NCI-H2081 (cell line): ENCODE measurements around the gene SIK3.
A peak's percentile ranks its signal among the peaks of the same experiment; 100 is the strongest.
"Not testable (repeated sequence)": the region's sequence is repeated elsewhere in the genome, so short reads cannot be mapped to it uniquely, and the experiment has no call there.

Source experiments
- DNase-seq, 2 experiments: peaks; one replicate each; lab custom pipeline; 2025; lab: John Stamatoyannopoulos, UW

SIK3 gene

GRCh38 chr11:116840224-116840745, 257.9 kb downstream of the SIK3 start:
- no peak for DNase-seq

GRCh38 chr11:116838321-116839084, 259.7 kb downstream of the SIK3 start:
- no peak for DNase-seq

- no peak for DNase-seq
These were observed 260.8 kb downstream of the SIK3 start, which contains the start of gene APOA1 for GRCh38 chr11:116837231-116838091. Gene APOA1, minus strand, starts transcription at chr11:116837622. Its CDS starts 235 bp downstream, at chr11:116837387.

- no peak for DNase-seq
These were observed 261.6 kb downstream of the SIK3 start for GRCh38 chr11:116836632-116836991.

DNA sequence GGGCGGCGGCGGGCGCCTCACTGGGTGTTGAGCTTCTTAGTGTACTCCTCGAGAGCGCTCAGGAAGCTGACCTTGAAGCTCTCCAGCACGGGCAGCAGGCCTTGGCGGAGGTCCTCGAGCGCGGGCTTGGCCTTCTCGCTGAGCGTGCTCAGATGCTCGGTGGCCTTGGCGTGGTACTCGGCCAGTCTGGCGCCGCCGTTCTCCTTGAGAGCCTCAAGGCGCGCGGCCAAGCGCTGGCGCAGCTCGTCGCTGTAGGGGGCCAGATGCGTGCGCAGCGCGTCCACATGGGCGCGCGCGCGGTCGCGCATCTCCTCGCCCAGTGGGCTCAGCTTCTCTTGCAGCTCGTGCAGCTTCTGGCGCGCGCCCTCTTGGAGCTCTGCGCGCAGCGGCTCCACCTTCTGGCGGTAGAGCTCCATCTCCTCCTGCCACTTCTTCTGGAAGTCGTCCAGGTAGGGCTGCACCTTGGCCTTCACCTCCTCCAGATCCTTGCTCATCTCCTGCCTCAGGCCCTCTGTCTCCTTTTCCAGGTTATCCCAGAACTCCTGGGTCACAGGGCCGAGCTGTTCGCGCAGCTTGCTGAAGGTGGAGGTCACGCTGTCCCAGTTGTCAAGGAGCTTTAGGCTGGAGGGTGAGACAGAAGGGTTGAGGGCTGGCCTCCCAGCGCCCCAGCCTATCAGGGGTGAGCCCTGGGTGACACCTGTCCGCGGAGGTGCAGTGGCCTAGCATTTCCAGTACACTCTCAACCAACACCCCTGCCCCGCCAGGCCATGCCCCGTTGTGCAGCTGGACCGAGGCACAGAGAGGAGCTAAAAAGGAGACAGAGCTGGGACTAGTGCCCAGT, 262.2 kb downstream of the SIK3 start:
- peak; percentile 91 to 94 for DNase-seq

- DNase-seq, result no peak
These were observed 263.0 kb downstream of the SIK3 start for GRCh38 chr11:116835042-116835772.

GRCh38 chr11:116834535-116835041, 263.6 kb downstream of the SIK3 start:
- DNase-seq, result not testable (repeated sequence)

DNA sequence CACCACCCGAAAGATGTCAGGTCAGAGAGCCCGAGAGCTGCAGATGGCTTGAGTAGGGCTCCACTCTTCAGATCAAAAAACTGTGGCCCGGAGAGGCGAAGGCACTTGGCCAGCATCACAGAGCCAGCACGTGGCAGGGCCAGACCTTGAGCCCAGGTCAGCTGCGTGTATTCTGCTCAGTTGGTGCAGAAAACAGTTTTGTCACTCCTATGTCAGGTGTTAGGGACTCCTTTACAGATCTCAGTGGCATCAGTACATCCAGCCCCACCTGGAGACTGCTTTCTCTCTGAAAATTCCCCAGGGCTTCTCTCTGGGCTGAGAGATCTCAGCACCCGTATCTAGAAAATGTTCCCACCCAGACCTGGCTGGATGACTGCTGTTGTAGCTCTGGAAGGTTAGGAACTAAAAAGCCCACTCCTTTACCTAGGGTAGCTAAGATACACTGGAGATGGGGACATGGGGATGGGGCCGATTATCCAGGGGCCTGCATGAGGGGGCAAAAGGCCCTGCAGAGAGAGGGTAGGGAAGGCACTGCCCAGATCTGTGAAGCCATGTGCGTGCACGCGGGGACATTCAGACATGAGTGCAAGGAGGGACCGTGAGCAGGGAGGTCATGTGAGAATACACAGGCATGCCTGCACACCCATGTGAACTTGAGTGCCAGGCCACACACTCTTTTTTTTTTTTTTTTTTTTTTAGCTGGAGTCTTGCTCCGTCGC, 264.3 kb downstream of the SIK3 start:
- DNase-seq, result no peak

- DNase-seq, result no peak
These were observed 264.8 kb downstream of the SIK3 start for GRCh38 chr11:116833491-116833815.

DNA sequence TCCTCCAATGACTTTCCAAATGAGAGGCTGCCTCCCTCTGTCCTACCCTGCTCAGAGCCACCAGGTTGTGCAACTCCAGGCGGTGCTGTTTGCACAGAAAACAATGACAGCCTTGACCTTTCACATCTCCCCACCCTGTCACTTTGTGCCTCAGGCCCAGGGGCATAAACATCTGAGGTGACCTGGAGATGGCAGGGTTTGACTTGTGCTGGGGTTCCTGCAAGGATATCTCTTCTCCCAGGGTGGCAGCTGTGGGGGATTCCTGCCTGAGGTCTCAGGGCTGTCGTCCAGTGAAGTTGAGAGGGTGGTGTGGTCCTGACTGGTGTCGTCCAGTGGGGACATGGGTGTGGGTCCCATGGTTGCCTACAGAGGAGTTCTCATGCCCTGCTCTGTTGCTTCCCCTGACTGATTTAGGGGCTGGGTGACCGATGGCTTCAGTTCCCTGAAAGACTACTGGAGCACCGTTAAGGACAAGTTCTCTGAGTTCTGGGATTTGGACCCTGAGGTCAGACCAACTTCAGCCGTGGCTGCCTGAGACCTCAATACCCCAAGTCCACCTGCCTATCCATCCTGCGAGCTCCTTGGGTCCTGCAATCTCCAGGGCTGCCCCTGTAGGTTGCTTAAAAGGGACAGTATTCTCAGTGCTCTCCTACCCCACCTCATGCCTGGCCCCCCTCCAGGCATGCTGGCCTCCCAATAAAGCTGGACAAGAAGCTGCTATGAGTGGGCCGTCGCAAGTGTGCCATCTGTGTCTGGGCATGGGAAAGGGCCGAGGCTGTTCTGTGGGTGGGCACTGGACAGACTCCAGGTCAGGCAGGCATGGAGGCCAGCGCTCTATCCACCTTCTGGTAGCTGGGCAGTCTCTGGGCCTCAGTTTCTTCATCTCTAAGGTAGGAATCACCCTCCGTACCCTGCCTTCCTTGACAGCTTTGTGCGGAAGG, 265.6 kb downstream of the SIK3 start:
- no peak for DNase-seq

- no peak for DNase-seq
These were observed 266.4 kb downstream of the SIK3 start for GRCh38 chr11:116831790-116832349.

DNA sequence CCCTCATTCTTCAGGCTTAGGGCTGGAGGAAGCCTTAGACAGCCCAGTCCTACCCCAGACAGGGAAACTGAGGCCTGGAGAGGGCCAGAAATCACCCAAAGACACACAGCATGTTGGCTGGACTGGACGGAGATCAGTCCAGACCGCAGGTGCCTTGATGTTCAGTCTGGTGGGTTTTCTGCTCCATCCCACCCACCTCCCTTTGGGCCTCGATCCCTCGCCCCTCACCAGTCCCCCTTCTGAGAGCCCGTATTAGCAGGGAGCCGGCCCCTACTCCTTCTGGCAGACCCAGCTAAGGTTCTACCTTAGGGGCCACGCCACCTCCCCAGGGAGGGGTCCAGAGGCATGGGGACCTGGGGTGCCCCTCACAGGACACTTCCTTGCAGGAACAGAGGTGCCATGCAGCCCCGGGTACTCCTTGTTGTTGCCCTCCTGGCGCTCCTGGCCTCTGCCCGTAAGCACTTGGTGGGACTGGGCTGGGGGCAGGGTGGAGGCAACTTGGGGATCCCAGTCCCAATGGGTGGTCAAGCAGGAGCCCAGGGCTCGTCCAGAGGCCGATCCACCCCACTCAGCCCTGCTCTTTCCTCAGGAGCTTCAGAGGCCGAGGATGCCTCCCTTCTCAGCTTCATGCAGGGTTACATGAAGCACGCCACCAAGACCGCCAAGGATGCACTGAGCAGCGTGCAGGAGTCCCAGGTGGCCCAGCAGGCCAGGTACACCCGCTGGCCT, 267.9 kb downstream of the SIK3 start:
- no peak for DNase-seq

DNA sequence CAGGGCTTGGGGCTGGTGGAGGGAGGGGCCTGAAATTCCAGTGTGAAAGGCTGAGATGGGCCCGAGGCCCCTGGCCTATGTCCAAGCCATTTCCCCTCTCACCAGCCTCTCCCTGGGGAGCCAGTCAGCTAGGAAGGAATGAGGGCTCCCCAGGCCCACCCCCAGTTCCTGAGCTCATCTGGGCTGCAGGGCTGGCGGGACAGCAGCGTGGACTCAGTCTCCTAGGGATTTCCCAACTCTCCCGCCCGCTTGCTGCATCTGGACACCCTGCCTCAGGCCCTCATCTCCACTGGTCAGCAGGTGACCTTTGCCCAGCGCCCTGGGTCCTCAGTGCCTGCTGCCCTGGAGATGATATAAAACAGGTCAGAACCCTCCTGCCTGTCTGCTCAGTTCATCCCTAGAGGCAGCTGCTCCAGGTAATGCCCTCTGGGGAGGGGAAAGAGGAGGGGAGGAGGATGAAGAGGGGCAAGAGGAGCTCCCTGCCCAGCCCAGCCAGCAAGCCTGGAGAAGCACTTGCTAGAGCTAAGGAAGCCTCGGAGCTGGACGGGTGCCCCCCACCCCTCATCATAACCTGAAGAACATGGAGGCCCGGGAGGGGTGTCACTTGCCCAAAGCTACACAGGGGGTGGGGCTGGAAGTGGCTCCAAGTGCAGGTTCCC, 268.6 kb downstream of the SIK3 start, which contains the start of gene APOC3:
APOC3 (plus strand) TSS at position 383 of the 659 bp plus-strand sequence. CDS start 676 bp downstream, outside the sequence.
- DNase-seq, result no peak

- DNase-seq, result no peak
These were observed 269.4 kb downstream of the SIK3 start for GRCh38 chr11:116828632-116829524.

DNA sequence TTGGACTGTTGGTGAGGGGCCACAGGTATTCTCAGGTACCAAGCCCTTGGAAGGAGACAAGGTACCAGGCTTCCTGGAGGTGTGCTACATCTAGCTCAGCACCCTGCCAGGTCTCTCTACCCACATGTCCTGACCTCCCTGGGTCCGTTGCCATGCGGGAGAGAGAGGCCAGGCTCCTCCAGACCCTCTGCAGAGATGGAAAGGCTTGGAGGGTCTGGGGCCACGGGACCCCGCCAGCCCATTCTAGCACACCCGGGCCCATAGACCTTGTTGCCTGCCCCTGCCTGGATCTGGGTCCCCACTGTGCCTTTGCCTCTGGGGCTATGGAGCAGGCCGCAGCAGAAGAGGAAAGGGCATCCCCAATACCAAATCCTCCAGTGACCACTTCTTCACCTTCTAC, 270.8 kb downstream of the SIK3 start:
- DNase-seq, result no peak

DNA sequence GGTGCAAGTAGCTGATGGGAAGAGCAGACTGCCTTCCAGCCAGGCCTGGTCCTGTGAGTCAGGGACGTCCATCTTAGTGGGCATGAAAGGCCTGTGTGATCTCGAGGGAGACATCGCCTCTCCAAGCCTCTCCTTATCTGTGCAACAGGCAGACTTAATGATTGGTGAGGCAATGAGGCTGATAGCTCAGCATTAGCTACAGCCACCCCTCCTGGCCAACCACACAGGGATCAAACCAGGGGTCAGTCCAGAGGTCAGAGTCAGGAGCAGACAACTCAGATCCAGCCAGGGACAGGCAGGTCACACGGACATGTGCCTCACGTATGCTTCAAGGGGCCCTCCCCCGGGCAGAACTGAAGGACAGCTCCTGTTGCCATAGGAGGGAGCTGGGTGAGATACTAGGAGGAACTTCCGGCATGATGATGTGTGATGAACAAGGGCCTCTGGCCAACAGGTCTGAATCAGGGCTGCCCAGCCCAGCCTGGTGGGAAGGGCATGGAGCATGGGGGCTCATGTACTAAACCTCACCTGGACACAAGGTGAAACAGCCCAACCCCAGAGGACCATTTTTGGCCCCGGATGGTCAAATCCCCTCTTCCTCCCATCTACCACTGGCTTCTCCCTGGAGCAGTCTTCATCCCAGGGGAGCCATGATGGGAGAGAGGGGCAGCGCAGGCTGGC, 271.3 kb downstream of the SIK3 start:
- no peak for DNase-seq
